NCI-H526 (cell line): ENCODE results near the gene POLN.
"Not testable (repeated sequence)": the region's sequence is repeated elsewhere in the genome, so short reads cannot be mapped to it uniquely, and the experiment has no call there.

ENCODE experiments used
- DNase-seq, 2 experiments: peaks; one replicate each; lab custom pipeline; 2025; lab: John Stamatoyannopoulos, UW

Gene POLN

GRCh38 chr4:2042204-2042946 is 199.5 kb downstream of the POLN start:
- peak in 1 of 2 experiments; percentile 52 for DNase-seq

- peak in 1 of 2 experiments; percentile 86 for DNase-seq
These were observed 200.4 kb downstream of the POLN start for GRCh38 chr4:2041239-2042130.

GRCh38 chr4:2040391-2041238 is 201.3 kb downstream of the POLN start:
- peak in 1 of 2 experiments; percentile 59 for DNase-seq

- DNase-seq = no peak
These were observed 205.1 kb downstream of the POLN start for GRCh38 chr4:2036866-2037265.

GRCh38 chr4:2036327-2036726 is 205.6 kb downstream of the POLN start:
- no peak for DNase-seq

GRCh38 chr4:2031161-2031560 is 210.8 kb downstream of the POLN start:
- not testable (repeated sequence) for DNase-seq

GRCh38 chr4:2027120-2027519 is 214.8 kb downstream of the POLN start:
- DNase-seq = peak in 1 of 2 experiments; percentile 25

GRCh38 chr4:2025817-2026216 is 216.1 kb downstream of the POLN start:
- DNase-seq = no peak

GRCh38 chr4:2024683-2025082 is 217.2 kb downstream of the POLN start:
- no peak for DNase-seq
